Measurements from ENCODE around the gene TRIM77.
"Not testable (repeated sequence)": the region's sequence is repeated elsewhere in the genome, so short reads cannot be mapped to it uniquely, and the experiment has no call there.

TRIM77 gene

DNA sequence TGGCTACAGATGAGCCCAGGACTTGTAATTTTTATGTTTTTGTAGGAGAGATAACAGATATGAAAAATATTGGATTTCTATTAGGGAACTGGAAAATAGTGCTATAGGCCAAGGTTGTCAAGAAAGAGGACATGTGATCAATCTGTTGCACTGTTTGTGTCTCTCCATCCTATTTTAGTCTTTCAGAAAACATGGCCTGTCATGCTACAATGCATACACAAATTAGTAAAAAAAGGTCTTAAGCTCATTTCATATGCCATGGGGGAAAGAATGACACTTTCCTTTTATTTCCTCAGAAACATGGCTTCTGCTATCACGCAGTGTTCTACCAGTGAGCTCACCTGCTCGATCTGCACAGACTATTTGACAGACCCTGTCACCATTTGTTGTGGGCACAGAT, at the start of gene TRIM77:
Gene TRIM77, plus strand, starts transcription at position 301 of the 400 bp plus-strand sequence. Its CDS starts 0 bp downstream, at position 301.
- not testable (repeated sequence) for DNase-seq

DNA sequence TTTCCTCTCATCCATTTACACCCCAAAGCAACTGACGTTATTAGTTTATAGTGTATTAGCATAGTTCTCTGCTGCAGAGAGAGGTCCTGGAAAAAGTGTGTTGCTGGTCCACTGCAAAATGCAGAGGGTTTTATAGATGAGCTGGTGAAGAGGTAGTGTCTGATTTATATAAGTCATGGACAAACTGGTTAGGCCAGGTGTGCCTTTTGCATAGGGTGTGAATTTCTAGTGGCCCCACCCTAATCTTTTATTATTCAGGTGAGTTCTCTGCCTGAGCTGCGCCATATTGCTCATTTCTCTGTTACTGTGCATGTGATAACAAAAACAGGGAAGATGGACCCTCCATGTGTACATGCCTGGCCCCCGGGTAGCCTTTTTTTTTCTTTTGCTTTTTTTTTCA, 43.1 kb upstream of the TRIM77 start:
- DNase-seq, result no peak

GRCh38 chr11:89668158-89668557, 41.9 kb upstream of the TRIM77 start:
- DNase-seq, result not testable (repeated sequence)

- DNase-seq, result not testable (repeated sequence)
Measured at GRCh38 chr11:89669586-89669985, 40.5 kb upstream of the TRIM77 start.

DNA sequence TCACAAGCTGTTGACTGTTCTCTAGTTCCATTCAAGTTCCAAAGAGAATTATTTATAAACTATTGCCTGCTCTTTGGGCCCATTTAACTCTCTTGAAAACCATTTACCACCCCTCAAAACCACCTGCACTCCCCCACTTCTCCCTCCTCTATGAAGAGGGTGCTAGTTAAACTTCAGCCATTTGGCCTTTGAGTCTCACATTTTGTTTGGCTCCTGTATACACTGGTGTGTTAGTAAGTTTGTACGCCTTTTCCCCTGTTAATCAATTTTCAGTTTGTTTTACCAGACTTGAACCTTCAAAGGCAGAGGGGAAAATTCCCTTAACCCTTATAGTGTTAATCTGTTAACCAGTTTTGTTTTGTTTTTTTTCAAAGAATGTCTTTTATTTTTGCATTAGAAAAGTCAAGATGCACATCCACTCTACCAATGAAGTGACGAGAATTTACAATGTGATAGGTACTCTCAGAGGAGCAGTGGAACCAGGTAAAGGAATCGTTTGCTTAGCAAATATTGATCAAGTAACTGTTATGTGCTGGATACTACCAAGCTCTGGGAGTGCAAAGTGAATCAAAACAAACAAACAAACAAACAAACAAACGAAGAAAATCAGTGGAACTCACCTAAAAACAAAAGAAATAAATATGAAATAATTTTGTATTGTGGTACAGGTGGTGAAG, 40.0 kb upstream of the TRIM77 start:
- DNase-seq, result not testable (repeated sequence)

GRCh38 chr11:89672547-89672946, 37.6 kb upstream of the TRIM77 start:
- DNase-seq, result not testable (repeated sequence)

DNA sequence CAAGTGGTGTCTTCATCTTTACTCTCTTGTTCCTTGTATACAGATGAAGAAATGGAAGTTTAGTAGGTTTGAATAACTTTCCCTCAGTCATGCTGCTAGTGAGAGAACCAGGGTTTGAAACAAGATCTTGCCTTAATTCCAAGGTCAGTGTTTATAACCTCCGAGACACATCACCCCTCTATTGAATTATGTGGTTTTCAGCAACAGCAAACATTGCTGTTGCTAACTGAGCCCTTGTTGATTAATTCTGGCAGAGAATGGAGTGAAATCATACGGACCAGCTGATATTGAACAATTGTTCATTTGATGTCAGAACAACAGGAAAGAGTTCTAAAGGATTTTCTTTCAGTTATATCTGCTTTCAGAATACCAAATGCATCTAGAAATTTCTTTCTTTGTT, 36.7 kb upstream of the TRIM77 start:
- DNase-seq, result not testable (repeated sequence)

DNA sequence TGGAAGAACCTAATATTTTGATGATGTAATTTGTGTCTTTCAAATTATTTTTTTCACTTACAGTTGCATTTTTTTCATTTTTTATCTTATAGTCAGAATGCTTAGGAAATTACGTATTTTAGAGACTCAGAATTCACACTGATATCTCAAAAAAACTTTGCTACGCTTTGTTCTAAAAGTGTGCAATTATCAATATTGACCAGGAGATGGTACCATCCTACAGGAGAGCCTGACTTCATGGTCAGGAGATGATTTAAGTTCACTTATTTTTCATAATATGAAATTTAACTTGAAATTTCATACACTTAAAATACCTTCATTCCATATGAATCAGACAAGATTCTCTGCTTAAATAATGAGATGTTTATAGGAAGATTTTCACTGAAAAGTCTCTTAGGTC, 34.7 kb upstream of the TRIM77 start:
- DNase-seq, result not testable (repeated sequence)

- not testable (repeated sequence) for DNase-seq
Measured at GRCh38 chr11:89675948-89676347, 34.2 kb upstream of the TRIM77 start.

- not testable (repeated sequence) for DNase-seq
Measured at GRCh38 chr11:89707080-89707479, 3.0 kb upstream of the TRIM77 start.

DNA sequence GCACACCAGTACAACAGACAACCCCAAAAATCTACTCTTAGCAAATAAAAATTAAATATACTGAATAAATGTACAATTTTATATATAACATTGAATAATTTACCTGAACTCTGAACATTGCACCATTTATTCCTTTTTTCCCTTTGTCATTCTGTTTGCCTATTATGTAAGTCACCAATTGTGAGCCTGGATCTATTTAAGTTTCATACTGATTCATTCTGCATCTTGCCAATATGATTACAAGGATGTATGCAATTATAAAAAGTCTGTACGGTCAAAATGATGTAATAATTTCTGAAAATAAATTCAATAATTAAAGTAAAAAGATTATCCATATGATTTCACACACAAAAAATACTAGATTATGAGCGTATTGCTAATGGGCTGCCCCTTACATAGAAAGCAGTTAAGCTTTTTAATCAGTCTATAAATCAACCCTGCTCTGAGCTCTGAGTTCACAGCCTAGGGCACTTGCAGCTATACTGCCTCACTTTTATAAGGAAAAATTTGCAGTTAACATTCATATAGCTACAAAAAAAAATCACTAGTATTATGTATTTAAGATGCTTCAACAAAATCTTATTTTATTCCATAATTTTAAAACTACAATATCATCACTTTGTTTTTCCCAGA, 14.9 kb downstream of the TRIM77 start:
- not testable (repeated sequence) for DNase-seq

- not testable (repeated sequence) for DNase-seq
Measured at GRCh38 chr11:89730215-89730614, 20.1 kb downstream of the TRIM77 start.

GRCh38 chr11:89736566-89736965, 26.5 kb downstream of the TRIM77 start:
- no peak for DNase-seq

DNA sequence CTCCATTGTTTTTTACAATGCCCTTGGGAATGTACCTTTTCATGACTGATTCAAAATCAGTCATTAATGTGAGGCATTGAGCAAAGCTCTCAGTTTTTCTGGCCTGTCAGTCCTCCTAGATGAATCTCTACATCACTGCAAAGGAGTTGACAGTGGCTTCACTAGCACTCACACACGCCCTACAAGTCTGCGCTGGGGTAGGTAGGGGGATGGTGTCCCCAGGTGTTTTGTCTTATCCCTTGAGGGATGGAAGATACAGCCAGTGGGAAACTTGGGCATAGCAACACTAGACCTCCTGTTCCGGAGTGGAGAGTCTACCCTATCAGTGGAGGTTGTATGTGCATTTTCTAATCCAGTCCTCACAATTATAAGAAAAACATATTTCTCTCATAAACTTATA, 27.0 kb downstream of the TRIM77 start:
- no peak for DNase-seq

GRCh38 chr11:89741406-89741805, 31.3 kb downstream of the TRIM77 start:
- not testable (repeated sequence) for DNase-seq

DNA sequence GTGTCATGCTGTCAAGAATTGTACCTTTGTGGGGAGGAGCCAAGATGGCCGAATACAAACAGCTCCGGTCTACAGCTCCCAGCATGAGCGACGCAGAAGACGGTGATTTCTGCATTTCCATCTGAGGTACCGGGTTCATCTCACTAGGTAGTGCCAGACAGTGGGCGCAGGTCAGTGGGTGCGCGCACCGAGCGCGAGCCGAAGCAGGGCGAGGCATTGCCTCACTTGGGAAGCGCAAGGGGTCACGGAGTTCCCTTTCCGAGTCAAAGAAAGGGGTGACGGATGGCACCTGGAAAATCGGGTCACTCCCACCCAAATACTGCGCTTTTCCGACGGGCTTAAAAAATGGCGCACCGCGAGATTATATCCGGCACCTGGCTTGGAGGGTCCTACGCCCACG, 34.1 kb downstream of the TRIM77 start:
- not testable (repeated sequence) for DNase-seq

- not testable (repeated sequence) for DNase-seq
Measured at GRCh38 chr11:89750822-89751221, 40.7 kb downstream of the TRIM77 start.
